ENCODE results near the gene SLC22A1.

SLC22A1 gene

GRCh38 chr6:160173806-160174527 lies 52.4 kb downstream of the SLC22A1 start:
- no peak for DNase-seq (ENCODE audit: low read depth in 2 of 2)

- DNase-seq (ENCODE audit: low read depth in 2 of 2): no peak
Observed at GRCh38 chr6:160174681-160175080, 53.1 kb downstream of the SLC22A1 start.

DNA sequence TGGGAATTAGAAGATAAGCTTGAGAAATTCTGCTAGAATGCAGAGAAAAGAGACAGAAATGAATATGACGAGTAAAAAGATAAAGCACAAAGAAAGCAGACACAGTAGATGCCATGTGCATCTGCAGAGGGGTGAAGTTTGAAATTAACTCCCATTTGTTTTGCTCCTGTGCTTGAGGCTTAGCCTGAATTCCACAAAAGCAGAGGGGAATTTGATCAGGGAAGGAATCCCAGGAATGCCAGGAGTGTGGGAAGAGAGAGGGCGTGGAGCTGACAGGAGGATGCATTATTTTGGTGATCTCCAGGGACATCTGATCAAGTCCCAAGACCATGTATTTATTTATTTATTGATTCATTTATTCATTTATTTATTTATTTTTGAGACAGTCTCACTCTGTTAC lies 55.6 kb downstream of the SLC22A1 start:
- no peak for DNase-seq (ENCODE audit: low read depth in 2 of 2)

DNA sequence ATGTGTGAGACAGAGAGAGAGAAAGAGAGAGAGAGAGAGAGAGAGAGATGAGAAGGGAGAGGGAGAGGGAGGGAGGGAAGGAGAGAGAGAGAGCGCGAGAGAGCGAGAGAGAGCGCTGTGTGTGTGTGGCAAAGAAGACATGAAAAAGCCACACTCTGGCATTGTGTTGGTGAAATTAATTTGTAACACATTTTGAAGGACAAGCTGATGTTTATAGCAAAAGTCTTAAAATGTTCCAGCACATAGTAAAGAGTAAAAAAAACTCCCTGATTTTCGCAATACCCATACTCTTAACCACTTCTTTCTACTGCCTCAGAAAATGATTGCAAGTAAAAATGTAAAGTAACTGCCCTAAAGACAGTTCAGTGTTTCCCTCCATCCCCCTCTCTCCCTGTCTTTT lies 56.7 kb downstream of the SLC22A1 start:
- DNase-seq (ENCODE audit: low read depth in 2 of 2): no peak

GRCh38 chr6:160180706-160181105 lies 59.1 kb downstream of the SLC22A1 start:
- no peak for DNase-seq (ENCODE audit: low read depth in 2 of 2)

GRCh38 chr6:160188773-160189172 lies 67.2 kb downstream of the SLC22A1 start:
- DNase-seq (ENCODE audit: low read depth in 2 of 2): no peak

GRCh38 chr6:160190081-160190480 lies 68.5 kb downstream of the SLC22A1 start:
- no peak for DNase-seq (ENCODE audit: low read depth in 2 of 2)

- no peak for DNase-seq (ENCODE audit: low read depth in 2 of 2)
Observed at GRCh38 chr6:160190973-160191372, 69.4 kb downstream of the SLC22A1 start.

DNA sequence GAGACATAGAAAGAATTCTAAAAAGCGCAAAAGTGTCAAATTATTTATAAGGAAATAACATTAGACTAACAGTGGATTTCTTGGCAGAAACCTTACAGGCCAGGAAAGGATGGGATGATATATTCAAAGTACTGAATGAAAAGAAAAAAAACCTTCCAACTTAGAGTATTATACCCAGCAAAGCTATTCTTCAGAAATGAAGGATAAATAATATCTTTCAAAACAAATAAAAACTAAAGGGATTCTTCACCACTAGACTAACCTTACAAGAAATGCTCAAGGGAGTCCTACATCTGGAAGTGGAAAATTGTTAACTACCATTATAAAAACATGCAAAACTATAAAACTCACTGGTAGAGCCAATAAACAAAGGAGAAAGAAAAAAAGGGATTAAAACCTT lies 71.2 kb downstream of the SLC22A1 start:
- no peak for DNase-seq (ENCODE audit: low read depth in 2 of 2)

DNA sequence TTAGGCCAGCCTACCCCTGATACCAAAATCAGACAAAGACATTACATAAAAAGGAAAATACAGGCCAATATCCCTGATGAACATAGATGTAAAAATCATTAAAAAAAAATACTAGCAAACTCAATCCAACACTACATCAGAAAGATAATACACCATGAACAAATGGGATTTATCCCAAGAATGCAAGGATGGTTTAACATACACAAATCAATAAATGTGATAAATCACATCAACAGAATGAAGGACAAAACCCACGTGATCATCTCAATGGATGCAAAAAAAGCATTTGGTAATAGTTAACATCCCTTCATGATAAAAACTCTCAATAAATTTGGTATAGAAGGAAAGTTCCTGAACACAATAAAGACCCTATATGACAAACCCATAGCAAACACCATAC lies 73.2 kb downstream of the SLC22A1 start:
- no peak for DNase-seq (ENCODE audit: low read depth in 2 of 2)

DNA sequence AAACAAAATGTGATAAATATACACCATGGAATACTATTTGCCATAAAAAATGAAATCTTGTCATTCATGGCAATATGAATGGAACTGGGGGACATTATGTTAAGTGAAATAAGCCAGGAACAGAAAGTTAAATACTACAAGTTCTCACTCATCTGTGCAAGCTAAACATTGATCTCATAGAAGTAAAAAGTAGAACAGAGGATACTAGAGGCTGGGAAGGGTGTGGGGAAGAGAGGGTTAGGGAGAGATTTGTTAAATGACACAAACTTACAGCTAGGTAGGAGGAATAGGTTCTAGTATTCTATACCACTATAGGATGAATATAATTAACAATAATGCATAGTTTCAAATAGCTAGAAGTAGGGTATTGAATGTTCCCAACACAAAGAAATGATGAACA lies 76.0 kb downstream of the SLC22A1 start:
- DNase-seq (ENCODE audit: low read depth in 2 of 2): no peak

DNA sequence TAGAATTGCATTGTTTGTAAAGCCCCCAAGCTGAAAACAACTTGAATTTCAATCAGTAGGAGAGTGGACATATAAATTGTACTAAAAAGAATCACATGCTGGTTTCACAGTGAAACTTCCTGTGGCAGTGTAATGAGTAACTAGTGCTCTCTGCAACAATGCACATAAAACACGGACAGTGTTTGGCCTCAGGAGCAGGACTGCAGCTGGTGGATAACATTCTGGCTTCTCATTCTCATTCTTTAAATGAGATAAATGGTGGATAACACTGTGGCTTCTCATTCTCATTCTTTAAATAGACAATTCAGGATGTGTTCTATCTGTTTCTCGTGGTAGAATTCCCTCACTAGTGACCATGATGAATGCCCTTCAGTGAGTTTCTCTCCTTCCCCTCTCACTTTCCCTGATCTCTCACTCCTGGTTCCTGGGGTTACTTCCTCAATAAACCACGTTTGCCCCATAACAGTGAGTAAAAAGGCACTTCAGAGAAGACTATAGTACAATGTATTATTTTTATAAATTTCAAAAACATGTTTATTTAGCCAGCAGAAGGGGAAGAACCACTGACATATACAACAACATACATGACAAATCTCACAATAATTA lies 77.1 kb downstream of the SLC22A1 start:
- DNase-seq (ENCODE audit: low read depth in 2 of 2): no peak

- DNase-seq (ENCODE audit: low read depth in 2 of 2): no peak
Observed at GRCh38 chr6:160201061-160201460, 79.4 kb downstream of the SLC22A1 start.

GRCh38 chr6:160202411-160202810 lies 80.8 kb downstream of the SLC22A1 start:
- DNase-seq (ENCODE audit: low read depth in 2 of 2): no peak

GRCh38 chr6:160203076-160203475 lies 81.5 kb downstream of the SLC22A1 start:
- DNase-seq (ENCODE audit: low read depth in 2 of 2): no peak

DNA sequence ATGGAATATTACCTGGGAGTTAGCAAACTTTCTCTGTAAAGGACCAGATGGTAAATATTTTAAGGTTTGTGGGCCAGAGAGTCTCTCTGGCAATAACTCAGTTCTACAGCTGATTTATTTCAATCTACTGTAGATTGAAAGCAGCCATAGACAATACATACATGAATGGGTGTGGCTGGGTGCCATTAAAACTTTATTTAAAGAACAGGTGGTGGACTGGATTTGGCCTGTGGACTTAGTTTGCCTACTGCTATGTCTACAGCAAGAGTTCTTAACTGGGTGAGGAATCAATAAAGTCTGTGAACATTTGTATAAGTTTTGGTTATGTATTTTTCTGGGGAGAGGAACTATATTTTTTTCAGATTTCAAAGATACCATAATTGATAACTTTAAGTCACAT lies 81.9 kb downstream of the SLC22A1 start:
- DNase-seq (ENCODE audit: low read depth in 2 of 2): no peak

GRCh38 chr6:160203953-160204352 lies 82.3 kb downstream of the SLC22A1 start:
- no peak for DNase-seq (ENCODE audit: low read depth in 2 of 2)

DNA sequence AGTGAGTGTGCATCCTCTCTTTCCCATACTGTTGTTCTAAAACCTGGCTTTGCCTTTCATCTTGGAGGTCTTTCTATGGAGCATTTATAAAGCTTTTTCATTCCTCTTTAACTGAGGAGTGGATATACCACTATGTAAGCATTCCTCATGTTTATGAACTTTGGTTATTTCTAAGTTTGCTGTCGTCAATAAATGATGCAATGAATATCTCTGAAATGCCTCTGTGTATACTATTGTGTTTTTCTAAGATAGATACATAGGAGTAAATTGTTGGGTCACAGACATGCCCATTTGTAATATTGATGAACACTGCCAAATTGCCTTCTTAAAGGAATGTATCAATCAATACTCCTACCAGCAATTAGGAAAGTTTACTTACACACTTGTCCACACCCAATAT lies 83.1 kb downstream of the SLC22A1 start:
- DNase-seq (ENCODE audit: low read depth in 2 of 2): no peak

DNA sequence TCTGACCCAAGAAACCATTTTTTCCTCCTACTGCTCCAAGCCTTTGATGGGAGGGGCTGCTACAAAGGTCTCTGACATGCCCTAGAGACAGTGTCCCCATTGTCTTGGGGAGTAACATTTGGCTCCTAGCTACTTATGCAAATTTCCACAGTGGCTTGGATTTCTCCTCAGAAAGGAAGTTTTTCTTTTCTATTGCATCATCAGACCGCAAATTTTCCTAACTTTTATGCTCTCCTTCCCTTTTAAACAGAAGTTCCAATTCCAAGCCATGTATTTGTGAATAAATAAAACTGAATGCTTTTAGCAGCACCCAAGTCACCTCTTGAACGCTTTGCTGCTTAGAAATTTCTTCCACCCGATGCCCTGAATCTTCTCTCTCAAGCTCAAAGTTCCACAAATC lies 86.0 kb downstream of the SLC22A1 start:
- no peak for DNase-seq (ENCODE audit: low read depth in 2 of 2)

All from stimulated activated CD8-positive, alpha-beta memory T cell treated with anti-CD3 and anti-CD28 coated beads, Interleukin-7, amount 100 ng/mL, for 4 hours (primary cell).